K562 (cell line): ENCODE results near the gene CYP11A1. TPM values are rescaled to one million over a fixed set of nuclear protein-coding genes. Genes with fewer than 3 reads are reported as not detected.

Experiments
- ELF1 ChIP-seq: fragments of 200-800 bp; sonication (Bioruptor generic); IDR thresholded peaks from 2 replicates; pipeline ENCODE4 v1.6.1; 2016; ENCODE audit warnings: missing genetic modification characterization, missing compliant biosample characterization
- GABPA ChIP-seq: fragments of 200-800 bp; sonication (Bioruptor generic); conservative IDR thresholded peaks from 2 replicates; pipeline ENCODE4 v1.6.1; 2016; ENCODE audit warnings: low read depth, missing genetic modification characterization, missing compliant biosample characterization
- HDAC2 ChIP-seq: fragments of 450-650 bp; IDR thresholded peaks from 2 replicates; pipeline ENCODE4 v1.6.1; 2016; ENCODE audit warnings: mild to moderate bottlenecking
- HDAC6 ChIP-seq: IDR thresholded peaks from 2 replicates; pipeline ENCODE4 v1.6.1; 2012; ENCODE audit warnings: low read depth, mild to moderate bottlenecking, control low read depth, inconsistent platforms, low read length, moderate library complexity
- HNRNPLL ChIP-seq: fragments of 200-400 bp; formaldehyde crosslinking; IDR thresholded peaks from 2 replicates; pipeline ENCODE4 v1.6.1; 2017; ENCODE audit warnings: low read length, low read depth, mild to moderate bottlenecking; ENCODE audit not compliant: poor library complexity, severe bottlenecking
- MAFG ChIP-seq: fragments of 450-650 bp; conservative IDR thresholded peaks from 2 replicates; pipeline ENCODE4 v1.6.1; 2016; ENCODE audit warnings: missing genetic modification characterization, missing compliant biosample characterization
- MYC ChIP-seq, 2 experiments: fragments of 250-450 bp in 1 of 2; sonication (Bioruptor Pico) in 1 of 2; IDR thresholded peaks; 2 replicates each; pipeline versions ENCODE4 v1.5.1 to v1.6.1; 2012 to 2021; ENCODE audit warnings: low read depth in 2 of 2, borderline replicate concordance in 1 of 2, improper control_type of control experiment in 1 of 2, low read length in 1 of 2, mild to moderate bottlenecking in 1 of 2, moderate library complexity in 1 of 2
- SOX6 ChIP-seq: fragments of 450-650 bp; IDR thresholded peaks from 2 replicates; pipeline ENCODE4 v1.6.1; 2014; ENCODE audit warnings: mild to moderate bottlenecking
- SREBF2 ChIP-seq: sonication (generic); formaldehyde crosslinking; IDR thresholded peaks from 2 replicates; pipeline ENCODE4 v1.4.0; 2020; ENCODE audit warnings: mild to moderate bottlenecking, missing genetic modification reagents
- ZBTB17 ChIP-seq: fragments of 450-650 bp; formaldehyde crosslinking; IDR thresholded peaks from 2 replicates; pipeline ENCODE4 v1.4.0; 2020; ENCODE audit warnings: mild to moderate bottlenecking
- ZNF175 ChIP-seq: fragments of 200-800 bp; sonication (Bioruptor generic); IDR thresholded peaks from 2 replicates; pipeline ENCODE4 v1.6.1; 2016; ENCODE audit warnings: low read depth, mild to moderate bottlenecking, missing genetic modification characterization, missing compliant biosample characterization
- ZNF707 ChIP-seq: fragments of 250-450 bp; sonication (Bioruptor Pico); conservative IDR thresholded peaks from 2 replicates; pipeline ENCODE4 v1.8.0; 2022; ENCODE audit warnings: inconsistent platforms, mild to moderate bottlenecking, moderate library complexity
- polyA plus RNA-seq, 8 experiments: library from polyadenylated mRNA; depleted of rRNA in 4 of 8; stranded (reverse) in 5 of 8; unstranded in 3 of 8; fragments of >200 nt; fragmentation: Nextera tagmentation in 2 of 8; fragmentation: Illumina TruSeq in 1 of 8; extraction: Ambion mirVana in 2 of 8; extraction: Trizol in 1 of 8; gene quantifications; 2 replicates each; pipeline versions ENCODE4 v1.2.1 to v1.2.3, GENCODE V29; 2011 to 2014; ENCODE audit warnings: inconsistent platforms in 1 of 8, missing spikeins in 1 of 8
- total RNA-seq, 7 experiments: library from RNA; depleted of rRNA in 6 of 7; stranded (reverse); fragments of >200 nt in 6 of 7; fragmentation: Illumina TruSeq in 2 of 7; extraction: Trizol in 2 of 7; gene quantifications; 2 replicates each; pipeline versions ENCODE4 v1.2.1 to v1.2.3, GENCODE V29; 2011 to 2021; ENCODE audit warnings: low replicate concordance in 1 of 7
- TF ChIP-seq, protein P1 (sequence below): sonication (generic); IDR thresholded peaks from 2 replicates; pipeline ENCODE4 v1.6.1; 2016
- TF ChIP-seq, protein P2 (sequence below), 3 experiments: fragments of 200-800 bp in 1 of 3; sonication (Bioruptor generic) in 1 of 3; sonication (generic) in 1 of 3; formaldehyde crosslinking in 1 of 3; IDR thresholded peaks; 2 replicates each; pipeline versions ENCODE4 v1.6.1 to v1.8.0; 2016 to 2022; ENCODE audit warnings: mild to moderate bottlenecking in 2 of 3, missing compliant biosample characterization in 2 of 3, missing genetic modification characterization in 2 of 3, missing genetic modification reagents in 1 of 3
- TF ChIP-seq, protein P3 (sequence below): fragments of 450-650 bp; IDR thresholded peaks from 2 replicates; pipeline ENCODE4 v1.6.1; 2016; ENCODE audit warnings: low read depth, mild to moderate bottlenecking, moderate library complexity
- TF ChIP-seq, protein P4 (sequence below): fragments of 450-650 bp; IDR thresholded peaks from 2 replicates; pipeline ENCODE4 v1.7.1; 2018; ENCODE audit warnings: mild to moderate bottlenecking, low read depth; ENCODE audit not compliant: partially characterized antibody
- TF ChIP-seq, protein P5 (sequence below): sonication (generic); formaldehyde crosslinking; IDR thresholded peaks from 2 replicates; pipeline ENCODE4 v1.8.0; 2022; ENCODE audit warnings: mild to moderate bottlenecking, missing genetic modification reagents, borderline replicate concordance

CYP11A1 gene
- total and polyA plus RNA-seq, 9 of the 15 experiments (the other 6 are each of a cell fraction or from before 2014, with no cell fraction given): 0.06 to 0.24 (median 0.10) TPM; not detected in 4

DNA sequence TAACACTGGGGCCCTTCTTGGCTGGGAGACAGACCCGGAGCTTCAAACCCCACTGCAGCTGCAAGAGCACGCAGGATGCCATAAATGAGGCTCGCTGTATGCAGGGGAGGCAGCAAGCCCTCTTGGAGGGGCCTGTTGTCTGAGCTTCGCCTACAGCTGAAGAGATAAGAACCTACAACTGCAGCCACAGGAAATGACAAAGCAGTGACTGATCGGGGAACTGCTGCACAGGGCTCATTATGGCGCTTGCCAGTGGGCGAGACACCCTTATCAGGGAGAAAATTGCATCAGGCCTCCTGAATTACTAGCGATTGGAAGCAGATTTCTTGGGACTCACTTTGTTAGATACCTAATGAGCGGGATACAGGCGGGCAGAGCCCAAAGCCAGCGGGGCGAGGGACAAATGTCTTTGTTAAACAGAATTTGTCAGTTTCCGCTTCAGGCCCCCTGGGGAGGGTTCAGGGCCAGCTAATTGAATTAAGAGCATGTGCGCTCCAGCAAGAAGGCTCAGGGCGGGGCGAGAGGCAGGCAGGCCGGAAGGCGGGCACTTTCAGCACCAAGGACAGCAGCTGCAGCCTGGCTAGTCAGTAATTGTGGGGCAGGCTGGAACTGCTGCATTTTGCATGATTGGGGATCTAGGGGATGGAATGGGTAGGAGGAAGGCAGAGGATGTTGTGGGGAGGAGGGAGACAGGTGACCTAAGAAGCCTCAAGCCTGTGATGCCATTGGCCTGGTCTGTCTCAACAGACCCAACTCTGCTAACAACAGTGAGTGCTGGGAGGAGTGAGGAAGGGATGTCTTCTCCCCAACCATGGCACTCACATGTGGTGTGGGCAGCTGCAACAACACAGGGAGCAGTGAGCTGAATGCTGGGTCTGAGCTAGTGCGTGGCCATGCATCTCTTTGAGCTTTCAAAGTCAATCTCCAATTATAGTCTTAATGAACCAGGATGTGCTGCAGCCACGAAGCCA is 76.1 kb downstream of the CYP11A1 start (continued):
- TF ChIP-seq MYC (IDR thresholded peaks at IDR 0.05; ENCODE audit: low read depth, low read length): peak; percentile 61; the same call in 1 of the 2 replicates
- no peak for TF ChIP-seq MYC (CRISPR knock-in tag; IDR thresholded peaks at IDR 0.05; ENCODE audit: borderline replicate concordance, low read depth)
- TF ChIP-seq, protein P1, sequence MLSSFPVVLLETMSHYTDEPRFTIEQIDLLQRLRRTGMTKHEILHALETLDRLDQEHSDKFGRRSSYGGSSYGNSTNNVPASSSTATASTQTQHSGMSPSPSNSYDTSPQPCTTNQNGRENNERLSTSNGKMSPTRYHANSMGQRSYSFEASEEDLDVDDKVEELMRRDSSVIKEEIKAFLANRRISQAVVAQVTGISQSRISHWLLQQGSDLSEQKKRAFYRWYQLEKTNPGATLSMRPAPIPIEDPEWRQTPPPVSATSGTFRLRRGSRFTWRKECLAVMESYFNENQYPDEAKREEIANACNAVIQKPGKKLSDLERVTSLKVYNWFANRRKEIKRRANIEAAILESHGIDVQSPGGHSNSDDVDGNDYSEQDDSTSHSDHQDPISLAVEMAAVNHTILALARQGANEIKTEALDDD: no peak
- no peak for TF ChIP-seq MAFG (tag)
- TF ChIP-seq, protein P2, sequence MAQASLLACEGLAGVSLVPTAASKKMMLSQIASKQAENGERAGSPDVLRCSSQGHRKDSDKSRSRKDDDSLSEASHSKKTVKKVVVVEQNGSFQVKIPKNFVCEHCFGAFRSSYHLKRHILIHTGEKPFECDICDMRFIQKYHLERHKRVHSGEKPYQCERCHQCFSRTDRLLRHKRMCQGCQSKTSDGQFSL (CRISPR knock-in tag; IDR thresholded peaks at IDR 0.05): peak; percentile 50; the same call in 1 of the 2 replicates
- TF ChIP-seq, protein P2 (tag; IDR thresholded peaks at IDR 0.05): no peak
- TF ChIP-seq ZBTB17: peak; percentile 20; the same call in 1 of the 2 replicates
- TF ChIP-seq HDAC2: peak; percentile 66; the same call in 1 of the 2 replicates
- TF ChIP-seq, protein P3, sequence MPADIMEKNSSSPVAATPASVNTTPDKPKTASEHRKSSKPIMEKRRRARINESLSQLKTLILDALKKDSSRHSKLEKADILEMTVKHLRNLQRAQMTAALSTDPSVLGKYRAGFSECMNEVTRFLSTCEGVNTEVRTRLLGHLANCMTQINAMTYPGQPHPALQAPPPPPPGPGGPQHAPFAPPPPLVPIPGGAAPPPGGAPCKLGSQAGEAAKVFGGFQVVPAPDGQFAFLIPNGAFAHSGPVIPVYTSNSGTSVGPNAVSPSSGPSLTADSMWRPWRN: peak; percentile 52; the same call in 1 of the 2 replicates
- peak; percentile 79 for TF ChIP-seq GABPA
- TF ChIP-seq HDAC6: no peak
- TF ChIP-seq ELF1 (tag): peak; percentile 59
- TF ChIP-seq SREBF2 (CRISPR knock-in tag): no peak
- TF ChIP-seq, protein P4, sequence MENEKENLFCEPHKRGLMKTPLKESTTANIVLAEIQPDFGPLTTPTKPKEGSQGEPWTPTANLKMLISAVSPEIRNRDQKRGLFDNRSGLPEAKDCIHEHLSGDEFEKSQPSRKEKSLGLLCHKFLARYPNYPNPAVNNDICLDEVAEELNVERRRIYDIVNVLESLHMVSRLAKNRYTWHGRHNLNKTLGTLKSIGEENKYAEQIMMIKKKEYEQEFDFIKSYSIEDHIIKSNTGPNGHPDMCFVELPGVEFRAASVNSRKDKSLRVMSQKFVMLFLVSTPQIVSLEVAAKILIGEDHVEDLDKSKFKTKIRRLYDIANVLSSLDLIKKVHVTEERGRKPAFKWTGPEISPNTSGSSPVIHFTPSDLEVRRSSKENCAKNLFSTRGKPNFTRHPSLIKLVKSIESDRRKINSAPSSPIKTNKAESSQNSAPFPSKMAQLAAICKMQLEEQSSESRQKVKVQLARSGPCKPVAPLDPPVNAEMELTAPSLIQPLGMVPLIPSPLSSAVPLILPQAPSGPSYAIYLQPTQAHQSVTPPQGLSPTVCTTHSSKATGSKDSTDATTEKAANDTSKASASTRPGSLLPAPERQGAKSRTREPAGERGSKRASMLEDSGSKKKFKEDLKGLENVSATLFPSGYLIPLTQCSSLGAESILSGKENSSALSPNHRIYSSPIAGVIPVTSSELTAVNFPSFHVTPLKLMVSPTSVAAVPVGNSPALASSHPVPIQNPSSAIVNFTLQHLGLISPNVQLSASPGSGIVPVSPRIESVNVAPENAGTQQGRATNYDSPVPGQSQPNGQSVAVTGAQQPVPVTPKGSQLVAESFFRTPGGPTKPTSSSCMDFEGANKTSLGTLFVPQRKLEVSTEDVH: no peak
- no peak for TF ChIP-seq HNRNPLL
- TF ChIP-seq, protein P5, sequence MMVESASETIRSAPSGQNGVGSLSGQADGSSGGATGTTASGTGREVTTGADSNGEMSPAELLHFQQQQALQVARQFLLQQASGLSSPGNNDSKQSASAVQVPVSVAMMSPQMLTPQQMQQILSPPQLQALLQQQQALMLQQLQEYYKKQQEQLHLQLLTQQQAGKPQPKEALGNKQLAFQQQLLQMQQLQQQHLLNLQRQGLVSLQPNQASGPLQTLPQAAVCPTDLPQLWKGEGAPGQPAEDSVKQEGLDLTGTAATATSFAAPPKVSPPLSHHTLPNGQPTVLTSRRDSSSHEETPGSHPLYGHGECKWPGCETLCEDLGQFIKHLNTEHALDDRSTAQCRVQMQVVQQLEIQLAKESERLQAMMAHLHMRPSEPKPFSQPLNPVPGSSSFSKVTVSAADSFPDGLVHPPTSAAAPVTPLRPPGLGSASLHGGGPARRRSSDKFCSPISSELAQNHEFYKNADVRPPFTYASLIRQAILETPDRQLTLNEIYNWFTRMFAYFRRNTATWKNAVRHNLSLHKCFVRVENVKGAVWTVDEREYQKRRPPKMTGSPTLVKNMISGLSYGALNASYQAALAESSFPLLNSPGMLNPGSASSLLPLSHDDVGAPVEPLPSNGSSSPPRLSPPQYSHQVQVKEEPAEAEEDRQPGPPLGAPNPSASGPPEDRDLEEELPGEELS (CRISPR knock-in tag): no peak
- TF ChIP-seq ZNF175 (CRISPR knock-in tag): no peak; the same call in 1 of the 2 replicates
- TF ChIP-seq ZNF707 (CRISPR knock-in tag): no peak; the same call in 1 of the 2 replicates
- TF ChIP-seq SOX6: peak; percentile 17; the same call in 1 of the 2 replicates
